RWPE2 (cell line): ENCODE results near the gene RIF1.

Source experiments
- ATAC-seq: fragments of 200-7000 bp; cut with Tn5 transposase; 3 replicates; pipeline ENCODE4 v1.9.1; 2021; ENCODE audit warnings: low read depth
- DNase-seq: peaks from one replicate; pipeline ENCODE4 v3.0.0-alpha.2; 2020; ENCODE audit warnings: low spot score
- H3K27ac ChIP-seq: fragments of 450-650 bp; 2 replicates; pipeline ENCODE4 v1.5.1; 2017; ENCODE audit warnings: mild to moderate bottlenecking; ENCODE audit not compliant: poor library complexity, severe bottlenecking
- H3K27me3 ChIP-seq: fragments of 250-450 bp; sonication (Bioruptor Pico); 2 replicates; pipeline ENCODE4 v1.5.1; 2021; ENCODE audit warnings: mild to moderate bottlenecking, moderate library complexity; ENCODE audit not compliant: insufficient read depth, poor library complexity, severe bottlenecking
- H3K36me3 ChIP-seq: fragments of 250-450 bp; sonication (Bioruptor Pico); 2 replicates; pipeline ENCODE4 v1.5.1; 2020; ENCODE audit warnings: low read depth, mild to moderate bottlenecking, moderate library complexity
- H3K4me1 ChIP-seq: fragments of 250-450 bp; sonication (Bioruptor Pico); 2 replicates; pipeline ENCODE4 v1.5.1; 2021; ENCODE audit warnings: mild to moderate bottlenecking, moderate library complexity; ENCODE audit not compliant: insufficient read depth, poor library complexity, severe bottlenecking
- H3K4me3 ChIP-seq: fragments of 250-450 bp; sonication (Bioruptor Pico); 2 replicates; pipeline ENCODE4 v1.5.1; 2021; ENCODE audit warnings: mild to moderate bottlenecking, moderate library complexity; ENCODE audit not compliant: severe bottlenecking
- H3K9me3 ChIP-seq: fragments of 250-450 bp; sonication (Bioruptor Pico); 2 replicates; pipeline ENCODE4 v1.5.1; 2021; ENCODE audit warnings: mild to moderate bottlenecking, moderate library complexity; ENCODE audit not compliant: severe bottlenecking
- CTCF ChIP-seq: fragments of 450-650 bp; IDR thresholded peaks from one replicate; pipeline ENCODE4 v1.5.1; 2017; ENCODE audit warnings: mild to moderate bottlenecking, moderate library complexity; ENCODE audit not compliant: poor library complexity, severe bottlenecking

RIF1 gene

GRCh38 chr2:151437630-151438029, 27.9 kb downstream of the RIF1 start:
- DNase-seq: no peak
- no peak for ATAC-seq
- Histone ChIP-seq H3K36me3 (peaks cover 98% of the 10 kb centered on the region), H3K4me3 (no peak overlapping the region), H3K27me3 (no peaks in the 10 kb centered on the region), H3K4me1 (no peaks in the 10 kb centered on the region), H3K27ac (no peak overlapping the region), H3K9me3 (no peaks in the 10 kb centered on the region)
- TF ChIP-seq CTCF: peak; percentile 77

GRCh38 chr2:151438506-151438905, 28.8 kb downstream of the RIF1 start:
- TF ChIP-seq CTCF: no peak
- Histone ChIP-seq H3K4me3 (no peak overlapping the region), H3K27me3 (no peaks in the 10 kb centered on the region), H3K9me3 (no peaks in the 10 kb centered on the region), H3K36me3 (peaks cover 98% of the 10 kb centered on the region), H3K4me1 (no peaks in the 10 kb centered on the region), H3K27ac (no peak overlapping the region)
- DNase-seq (no peak), ATAC-seq (no peak)

- H3K27ac ChIP-seq: no peak overlapping the region
- ATAC-seq (no peak), DNase-seq (no peak)
- H3K4me3 ChIP-seq: no peak overlapping the region
- H3K36me3 ChIP-seq: peaks cover 98% of the 10 kb centered on the region
- no peaks in the 10 kb centered on the region for H3K4me1 ChIP-seq
- H3K27me3 ChIP-seq: no peaks in the 10 kb centered on the region
- no peak for TF ChIP-seq CTCF
- H3K9me3 ChIP-seq: no peaks in the 10 kb centered on the region
Measured at GRCh38 chr2:151439127-151439526, 29.4 kb downstream of the RIF1 start.

GRCh38 chr2:151459358-151459757, 49.7 kb downstream of the RIF1 start:
- no peak overlapping the region for H3K27ac ChIP-seq
- H3K27me3 ChIP-seq: no peaks in the 10 kb centered on the region
- no peak for DNase-seq
- no peak for ATAC-seq
- no peak for TF ChIP-seq CTCF
- no peak overlapping the region for H3K4me3 ChIP-seq
- peaks cover 99% of the 10 kb centered on the region for H3K36me3 ChIP-seq
- H3K9me3 ChIP-seq: no peaks in the 10 kb centered on the region
- no peaks in the 10 kb centered on the region for H3K4me1 ChIP-seq

GRCh38 chr2:151465771-151466170, 56.1 kb downstream of the RIF1 start:
- H3K27ac ChIP-seq: no peak overlapping the region
- DNase-seq: no peak
- no peak for ATAC-seq
- TF ChIP-seq CTCF: no peak
- no peaks in the 10 kb centered on the region for H3K27me3 ChIP-seq
- no peak overlapping the region for H3K4me3 ChIP-seq
- peaks cover 100% of the 10 kb centered on the region for H3K36me3 ChIP-seq
- H3K9me3 ChIP-seq: no peaks in the 10 kb centered on the region
- no peaks in the 10 kb centered on the region for H3K4me1 ChIP-seq
